K562 (cell line): ENCODE results near the gene CNNM2. TPM values are rescaled to one million over a fixed set of nuclear protein-coding genes. Genes with fewer than 3 reads are reported as not detected.
"Not testable (repeated sequence)": the region's sequence is repeated elsewhere in the genome, so short reads cannot be mapped to it uniquely, and the experiment has no call there.

Source experiments
- ATAC-seq: fragments of 200-7000 bp; cut with Tn5 transposase; 3 replicates; pipeline ENCODE4 v1.9.1; 2020; ENCODE audit warnings: moderate library complexity
- BruUV-seq: library from RNA; stranded (reverse); fragments of 400-500 nt; replicated peaks from 2 replicates; lab custom pipeline; 2021; lab: Mats Ljungman, UMichigan
- CTCF ChIA-PET: fragments of 300-600 bp; formaldehyde crosslinking; extraction: SDS; loops from one replicate; lab custom pipeline; 2021; ENCODE audit warnings: low intra/inter-chr PET ratio; lab: Yijun Ruan, JAX
- POLR2A ChIA-PET: fragments of 300-600, 350-650 bp; sonication (Branson Sonifier 250); formaldehyde crosslinking; extraction: SDS; loops from one replicate; lab custom pipeline; 2021; ENCODE audit warnings: antibody characterized with exemption, inconsistent platforms; lab: Yijun Ruan, JAX
- DNase-seq, 4 experiments: peaks; one replicate each; pipeline versions ENCODE4 v3.0.0 to v3.0.0-alpha.2; 2011 to 2018; ENCODE audit warnings: low spot score in 3 of 4, mixed read lengths in 3 of 4; ENCODE audit errors: extremely low read depth in 1 of 4
- FAIRE-seq: peaks from 2 replicates; lab custom pipeline; 2011; peaks lifted over from hg19 to GRCh38; lab: Jason Lieb, UNC
- H2AFZ ChIP-seq: 2 replicates; pipeline ENCODE4 v1.6.0; 2011; ENCODE audit warnings: low read depth, low read length, control low read depth, inconsistent platforms
- H3K27ac ChIP-seq: fragments of 200-600 bp; 3 replicates; pipeline ENCODE4 v1.8.0; 2011; ENCODE audit warnings: low read depth, mild to moderate bottlenecking, control low read depth, inconsistent platforms, low read length, moderate library complexity, mixed read lengths; ENCODE audit errors: extremely low read depth
- H3K27me3 ChIP-seq, 2 experiments: fragments of 300-600 bp in 1 of 2; 2 replicates in 1 of 2; 3 replicates in 1 of 2; pipeline versions ENCODE4 v1.6.0 to v1.8.0; 2011; ENCODE audit warnings: inconsistent platforms in 2 of 2, low read length in 2 of 2, mild to moderate bottlenecking in 1 of 2, mixed read lengths in 1 of 2, moderate library complexity in 1 of 2; ENCODE audit not compliant: control insufficient read depth in 2 of 2, insufficient read depth in 2 of 2
- H3K36me3 ChIP-seq: fragments of 300-600 bp; 3 replicates; pipeline ENCODE4 v1.8.0; 2011; ENCODE audit warnings: mild to moderate bottlenecking, low read length, inconsistent platforms; ENCODE audit not compliant: control insufficient read depth, insufficient read depth
- H3K4me1 ChIP-seq, 2 experiments: fragments of 200-600 bp in 1 of 2; replicated peaks in 1 of 2; 2 replicates in 1 of 2; 3 replicates in 1 of 2; pipeline versions ENCODE4 v1.5.1 to v1.8.0; 2011; ENCODE audit warnings: inconsistent platforms in 2 of 2, low read length in 2 of 2, mild to moderate bottlenecking in 1 of 2, mixed read lengths in 1 of 2, moderate library complexity in 1 of 2; ENCODE audit not compliant: control insufficient read depth in 2 of 2, insufficient read depth in 2 of 2
- H3K4me2 ChIP-seq: 2 replicates; pipeline ENCODE4 v1.6.1; 2011; ENCODE audit warnings: low read length, control low read depth, inconsistent platforms, mixed read lengths; ENCODE audit not compliant: insufficient read depth
- H3K4me3 ChIP-seq: fragments of 200-600 bp; sonication (generic), shearing (Covaris generic); 2 replicates; pipeline ENCODE4 v1.5.1; 2016; ENCODE audit warnings: control low read depth, inconsistent platforms
- H3K79me2 ChIP-seq: fragments of 200-600 bp; 3 replicates; pipeline ENCODE4 v1.8.0; 2011; ENCODE audit warnings: low read length, inconsistent platforms; ENCODE audit not compliant: control insufficient read depth, insufficient read depth
- H3K9ac ChIP-seq, 2 experiments: 2 replicates each; pipeline versions ENCODE4 v1.6.0 to v1.6.1; 2011; ENCODE audit warnings: low read depth in 2 of 2, low read length in 2 of 2, control low read depth in 1 of 2, inconsistent platforms in 1 of 2, mild to moderate bottlenecking in 1 of 2, mixed read lengths in 1 of 2; ENCODE audit not compliant: insufficient read depth in 1 of 2
- H3K9me1 ChIP-seq: one replicate; pipeline ENCODE4 v1.6.0; 2011; ENCODE audit warnings: inconsistent platforms, mild to moderate bottlenecking, low read length, moderate library complexity; ENCODE audit not compliant: control insufficient read depth, insufficient read depth
- H3K9me3 ChIP-seq: replicated peaks from 2 replicates; pipeline ENCODE4 v1.5.1; 2011; ENCODE audit warnings: low read depth, low read length, inconsistent platforms; ENCODE audit not compliant: control insufficient read depth, insufficient read depth
- H4K20me1 ChIP-seq: replicated peaks from 2 replicates; pipeline ENCODE4 v1.6.1; 2011; ENCODE audit warnings: low read length, inconsistent platforms, mixed read lengths; ENCODE audit not compliant: control insufficient read depth, insufficient read depth
- ATF4 ChIP-seq: fragments of 450-650 bp; formaldehyde crosslinking; IDR thresholded peaks from 2 replicates; pipeline ENCODE4 v1.4.0; 2022; ENCODE audit warnings: mild to moderate bottlenecking, moderate library complexity
- PKNOX1 ChIP-seq: fragments of 450-650 bp; IDR thresholded peaks from 2 replicates; pipeline ENCODE4 v1.6.1; 2016
- VEZF1 ChIP-seq: fragments of 200-800 bp; sonication (Bioruptor generic); IDR thresholded peaks from 2 replicates; pipeline ENCODE4 v1.6.1; 2017; ENCODE audit warnings: missing genetic modification characterization, missing compliant biosample characterization
- ZBTB1 ChIP-seq: sonication (generic); formaldehyde crosslinking; IDR thresholded peaks from 2 replicates; pipeline ENCODE4 v1.8.1; 2023; ENCODE audit warnings: missing genetic modification reagents, low read depth, mild to moderate bottlenecking, borderline replicate concordance
- ZFP1 ChIP-seq: fragments of 450-650 bp; formaldehyde crosslinking; IDR thresholded peaks from 2 replicates; pipeline ENCODE4 v1.4.0; 2020; ENCODE audit warnings: mild to moderate bottlenecking, mixed read lengths
- ZNF280B ChIP-seq: fragments of 250-450 bp; sonication (Bioruptor Pico); IDR thresholded peaks from 2 replicates; pipeline ENCODE4 v1.5.1; 2021; ENCODE audit warnings: mild to moderate bottlenecking
- ZNF282 ChIP-seq: sonication (generic); formaldehyde crosslinking; IDR thresholded peaks from 2 replicates; pipeline ENCODE4 v1.8.1; 2023; ENCODE audit warnings: missing genetic modification reagents
- WGBS: fragments of 100-300 bp; shearing (Covaris generic); methylation state at CpG from one replicate; pipeline ENCODE4 v1.1.6; 2016; ENCODE audit warnings: low coverage, mixed read lengths; ENCODE audit not compliant: insufficient coverage; ENCODE audit errors: missing lambda C conversion rate; 5-methylcytosine and 5-hydroxymethylcytosine counted together
- in situ Hi-C: fragments of 300-500 bp; cut with MboI; formaldehyde crosslinking; loops from 4 replicates; pipeline ENCODE4 v1.15.0; 2018; ENCODE audit warnings: inconsistent platforms, mixed read lengths
- intact Hi-C: fragments of 100-400 bp; cut with micrococcal nuclease; formaldehyde crosslinking; loops from 2 replicates; pipeline ENCODE4 v1.14.2; 2022
- polyA plus RNA-seq, 8 experiments: library from polyadenylated mRNA; depleted of rRNA in 4 of 8; stranded (reverse) in 5 of 8; unstranded in 3 of 8; fragments of >200 nt; fragmentation: Nextera tagmentation in 2 of 8; fragmentation: Illumina TruSeq in 1 of 8; extraction: Ambion mirVana in 2 of 8; extraction: Trizol in 1 of 8; gene quantifications; 2 replicates each; pipeline versions ENCODE4 v1.2.1 to v1.2.3, GENCODE V29; 2011 to 2014; ENCODE audit warnings: inconsistent platforms in 1 of 8, missing spikeins in 1 of 8
- total RNA-seq, 7 experiments: library from RNA; depleted of rRNA in 6 of 7; stranded (reverse); fragments of >200 nt in 6 of 7; fragmentation: Illumina TruSeq in 2 of 7; extraction: Trizol in 2 of 7; gene quantifications; 2 replicates each; pipeline versions ENCODE4 v1.2.1 to v1.2.3, GENCODE V29; 2011 to 2021; ENCODE audit warnings: low replicate concordance in 1 of 7

CNNM2 gene
- total and polyA plus RNA-seq, 9 of the 15 experiments (the other 6 are each of a cell fraction or from before 2014, with no cell fraction given): 0.21 to 5.0 (median 1.3) TPM

GRCh38 chr10:103127241-103127640, 209.1 kb downstream of the CNNM2 start (continued):
- TF ChIP-seq ZNF280B (CRISPR knock-in tag): no peak
- TF ChIP-seq ZFP1 (CRISPR knock-in tag): no peak
- no peak for TF ChIP-seq ZNF282 (CRISPR knock-in tag)
- TF ChIP-seq VEZF1 (CRISPR knock-in tag): no peak
- no peak for TF ChIP-seq ATF4 (CRISPR knock-in tag)
- TF ChIP-seq PKNOX1: no peak
- no peak for TF ChIP-seq ZBTB1 (CRISPR knock-in tag)

- H3K4me2 ChIP-seq, H3K9ac ChIP-seq, H3K79me2 ChIP-seq, intact Hi-C loops, H3K4me3 ChIP-seq, H3K4me1 ChIP-seq, FAIRE-seq, H3K27me3 ChIP-seq, POLR2A ChIA-PET, BruUV-seq, H2AFZ ChIP-seq, H3K9me3 ChIP-seq, CTCF ChIA-PET, DNase-seq, ATAC-seq, H4K20me1 ChIP-seq, H3K36me3 ChIP-seq, H3K9me1 ChIP-seq, H3K27ac ChIP-seq, in situ Hi-C loops: not testable (repeated sequence)
- WGBS: no CpG with 5 or more reads among the region's 5 CpGs
These were observed 212.1 kb downstream of the CNNM2 start for GRCh38 chr10:103130180-103130579.
